Neuronal stem cell (in vitro differentiated cells): ENCODE measurements around the gene ADCY1.
A peak's percentile ranks its signal among the peaks of the same experiment; 100 is the strongest.

ENCODE experiments used
- DNase-seq: peaks from one replicate; pipeline ENCODE4 v3.0.0-alpha.2; 2013; ENCODE audit warnings: low spot score
- H2AFZ ChIP-seq: one replicate; pipeline ENCODE4 v1.6.1; 2013; ENCODE audit warnings: mild to moderate bottlenecking, low read length, inconsistent platforms
- H2AK5ac ChIP-seq: 2 replicates; pipeline ENCODE4 v1.6.1; 2013; ENCODE audit warnings: low read depth, mild to moderate bottlenecking, inconsistent platforms, low read length, moderate library complexity, mixed read lengths
- H2BK120ac ChIP-seq: 2 replicates; pipeline ENCODE4 v1.6.1; 2013; ENCODE audit warnings: low read depth, mild to moderate bottlenecking, inconsistent platforms, low read length, moderate library complexity, mixed read lengths
- H2BK12ac ChIP-seq: one replicate; pipeline ENCODE4 v1.6.1; 2013; ENCODE audit warnings: low read length, inconsistent platforms
- H2BK15ac ChIP-seq: 2 replicates; pipeline ENCODE4 v1.6.1; 2013; ENCODE audit warnings: mild to moderate bottlenecking, low read length, inconsistent platforms, mixed read lengths
- H2BK5ac ChIP-seq: one replicate; pipeline ENCODE4 v1.6.1; 2013; ENCODE audit warnings: inconsistent platforms, mild to moderate bottlenecking, low read length, moderate library complexity
- H3K14ac ChIP-seq: one replicate; pipeline ENCODE4 v1.6.1; 2013; ENCODE audit warnings: low read length, inconsistent platforms
- H3K18ac ChIP-seq: 2 replicates; pipeline ENCODE4 v1.6.1; 2013; ENCODE audit warnings: low read length, inconsistent platforms
- H3K23ac ChIP-seq: 2 replicates; pipeline ENCODE4 v1.6.1; 2013; ENCODE audit warnings: low read depth, mild to moderate bottlenecking, mixed read lengths, low read length, inconsistent platforms; ENCODE audit not compliant: poor library complexity
- H3K27ac ChIP-seq: replicated peaks from 3 replicates; pipeline ENCODE4 v1.5.1; 2013; ENCODE audit warnings: low read length, inconsistent platforms
- H3K27me3 ChIP-seq, 3 experiments: 2 replicates each; pipeline ENCODE4 v1.6.1; 2013; ENCODE audit warnings: low read length in 3 of 3, mild to moderate bottlenecking in 2 of 3, inconsistent platforms in 1 of 3, low read depth in 1 of 3, mixed read lengths in 1 of 3, moderate library complexity in 1 of 3; ENCODE audit not compliant: control insufficient read depth in 3 of 3, insufficient read depth in 3 of 3
- H3K36me3 ChIP-seq, 2 donors: replicated peaks in 1 of 2; 2 replicates each; pipeline ENCODE4 v1.6.1; 2013; ENCODE audit warnings: low read length in 2 of 2; ENCODE audit not compliant: control insufficient read depth in 2 of 2, insufficient read depth in 2 of 2
- H3K4ac ChIP-seq: 2 replicates; pipeline ENCODE4 v1.6.1; 2013; ENCODE audit warnings: inconsistent platforms, mild to moderate bottlenecking, low read length, moderate library complexity
- H3K4me1 ChIP-seq, 2 donors: 1 replicate in 1 of 2; 2 replicates in 1 of 2; pipeline ENCODE4 v1.6.1; 2013; ENCODE audit warnings: low read length in 2 of 2, low read depth in 1 of 2; ENCODE audit not compliant: control insufficient read depth in 2 of 2, insufficient read depth in 1 of 2
- H3K4me2 ChIP-seq: one replicate; pipeline ENCODE4 v1.6.1; 2013; ENCODE audit warnings: mild to moderate bottlenecking, low read length, inconsistent platforms; ENCODE audit not compliant: insufficient read depth, poor library complexity, severe bottlenecking
- H3K4me3 ChIP-seq, 2 donors: 2 replicates each; pipeline ENCODE4 v1.5.1; 2013; ENCODE audit warnings: low read length in 2 of 2, mild to moderate bottlenecking in 2 of 2, inconsistent platforms in 1 of 2, moderate library complexity in 1 of 2
- H3K79me1 ChIP-seq: one replicate; pipeline ENCODE4 v1.6.1; 2013; ENCODE audit warnings: low read depth, mild to moderate bottlenecking, inconsistent platforms, low read length, moderate library complexity
- H3K9ac ChIP-seq: one replicate; pipeline ENCODE4 v1.6.1; 2013; ENCODE audit warnings: mild to moderate bottlenecking, low read depth, low read length, inconsistent platforms; ENCODE audit not compliant: poor library complexity
- H3K9me3 ChIP-seq, 2 donors: replicated peaks in 1 of 2; 2 replicates each; pipeline versions ENCODE3 to v1.6.1; 2013; ENCODE audit warnings: low read length in 2 of 2, mild to moderate bottlenecking in 2 of 2, inconsistent platforms in 1 of 2, low read depth in 1 of 2, mixed read lengths in 1 of 2, moderate library complexity in 1 of 2; ENCODE audit not compliant: control insufficient read depth in 2 of 2, insufficient read depth in 1 of 2
- H4K8ac ChIP-seq: one replicate; pipeline ENCODE4 v1.6.1; 2013; ENCODE audit warnings: low read depth, mild to moderate bottlenecking, inconsistent platforms, low read length, moderate library complexity
- H4K91ac ChIP-seq: one replicate; pipeline ENCODE4 v1.6.1; 2013; ENCODE audit warnings: low read length, low read depth, mild to moderate bottlenecking, inconsistent platforms; ENCODE audit not compliant: poor library complexity
- WGBS, 2 donors: extraction: QIAGEN DNeasy Blood & Tissue Kit; methylation state at CpG; one replicate each; pipeline ENCODE4 v1.1.7; 2013; ENCODE audit warnings: missing lambda C conversion rate in 2 of 2, mixed read lengths in 1 of 2; ENCODE audit not compliant: insufficient read length in 2 of 2, insufficient replicate concordance in 1 of 2; ENCODE audit errors: extremely low coverage in 2 of 2; 5-methylcytosine and 5-hydroxymethylcytosine counted together

The ADCY1 gene

GRCh38 chr7:45597286-45597984 lies 23.3 kb downstream of the ADCY1 start:
- Histone ChIP-seq H3K79me1 (peaks cover 6% of the 10 kb centered on the region), H3K14ac (no peak overlapping the region), H4K8ac (no peak overlapping the region), H3K23ac (no peak overlapping the region), H2BK120ac (no peak overlapping the region), H2BK15ac (no peak overlapping the region), H2AK5ac (no peak overlapping the region), H2AFZ (no peak overlapping the region), H2BK5ac (no peak overlapping the region), H3K4ac (no peak overlapping the region), H3K36me3 (peaks cover 0 to 2% of the 10 kb centered on the region in 2 donors), H3K4me1 (peaks cover 3 to 9% of the 10 kb centered on the region in 2 donors), H3K27me3 (no peaks in the 10 kb centered on the region), H3K9ac (no peak overlapping the region), H3K4me3 (no peak overlapping the region), H3K4me2 (no peak overlapping the region), H2BK12ac (no peak overlapping the region), H3K27ac (no peak overlapping the region), H3K18ac (no peak overlapping the region), H3K9me3 (peaks cover 0 to 2% of the 10 kb centered on the region in 2 donors), H4K91ac (no peak overlapping the region)
- no peak for DNase-seq
- WGBS, 2 donors, result no CpG with 5 or more reads among the region's 9 CpGs

GRCh38 chr7:45598886-45599520 lies 24.8 kb downstream of the ADCY1 start:
- H3K4me3 ChIP-seq, result no peak overlapping the region
- no CpG with 5 or more reads among the region's 14 CpGs for WGBS, 2 donors
- no peak overlapping the region for H3K27ac ChIP-seq
- H3K27me3 ChIP-seq, result no peaks in the 10 kb centered on the region
- peaks cover 3% of the 10 kb centered on the region for H3K79me1 ChIP-seq
- H2AK5ac ChIP-seq, result no peak overlapping the region
- no peak overlapping the region for H2BK12ac ChIP-seq
- H3K4ac ChIP-seq, result no peak overlapping the region
- H3K23ac ChIP-seq, result no peak overlapping the region
- no peak for DNase-seq
- no peak overlapping the region for H3K18ac ChIP-seq
- H3K36me3 ChIP-seq, result no peaks in the 10 kb centered on the region
- H4K91ac ChIP-seq, result no peak overlapping the region
- H3K4me1 ChIP-seq, result peaks cover 3 to 9% of the 10 kb centered on the region in 2 donors
- no peak overlapping the region for H2AFZ ChIP-seq
- no peak overlapping the region for H4K8ac ChIP-seq
- no peak overlapping the region for H2BK15ac ChIP-seq
- peak overlapping the region; percentile 38 for H3K9ac ChIP-seq
- no peak overlapping the region for H2BK120ac ChIP-seq
- no peak overlapping the region for H2BK5ac ChIP-seq
- H3K9me3 ChIP-seq, result no peaks in the 10 kb centered on the region
- H3K4me2 ChIP-seq, result no peak overlapping the region
- H3K14ac ChIP-seq, result no peak overlapping the region

- Histone ChIP-seq H3K14ac (no peak overlapping the region), H3K18ac (peak overlapping the region; percentile 52), H3K27ac (no peak overlapping the region), H3K4me2 (no peak overlapping the region), H3K4ac (no peak overlapping the region), H3K36me3 (no peaks in the 10 kb centered on the region), H3K4me3 (no peak overlapping the region), H2BK15ac (no peak overlapping the region), H3K23ac (peak overlapping the region; percentile 85), H3K9me3 (no peaks in the 10 kb centered on the region), H4K91ac (no peak overlapping the region), H4K8ac (no peak overlapping the region), H2BK120ac (no peak overlapping the region), H2BK12ac (no peak overlapping the region), H2AFZ (no peak overlapping the region), H3K9ac (no peak overlapping the region), H2BK5ac (no peak overlapping the region), H3K79me1 (peaks cover 3% of the 10 kb centered on the region), H3K27me3 (no peaks in the 10 kb centered on the region), H3K4me1 (peaks cover 3 to 9% of the 10 kb centered on the region in 2 donors), H2AK5ac (no peak overlapping the region)
- no peak for DNase-seq
- no CpG with 5 or more reads among the region's 10 CpGs for WGBS, 2 donors
These were observed 25.9 kb downstream of the ADCY1 start for GRCh38 chr7:45599851-45600706.

- peak overlapping the region; percentile 82 for H3K14ac ChIP-seq
- H3K27me3 ChIP-seq, result no peaks in the 10 kb centered on the region
- no peak overlapping the region for H2AFZ ChIP-seq
- no peaks in the 10 kb centered on the region for H3K36me3 ChIP-seq
- H3K4ac ChIP-seq, result no peak overlapping the region
- no peak overlapping the region for H3K18ac ChIP-seq
- H3K4me3 ChIP-seq, result no peak overlapping the region
- no CpG with 5 or more reads among the region's 4 CpGs for WGBS, 2 donors
- DNase-seq, result no peak
- H3K4me1 ChIP-seq, result peaks cover 3 to 9% of the 10 kb centered on the region in 2 donors
- no peak overlapping the region for H4K8ac ChIP-seq
- H4K91ac ChIP-seq, result no peak overlapping the region
- H3K27ac ChIP-seq, result no peak overlapping the region
- H2BK120ac ChIP-seq, result no peak overlapping the region
- H2AK5ac ChIP-seq, result no peak overlapping the region
- no peaks in the 10 kb centered on the region for H3K9me3 ChIP-seq
- H3K79me1 ChIP-seq, result peaks cover 3% of the 10 kb centered on the region
- no peak overlapping the region for H3K9ac ChIP-seq
- no peak overlapping the region for H2BK5ac ChIP-seq
- H3K4me2 ChIP-seq, result no peak overlapping the region
- H2BK12ac ChIP-seq, result no peak overlapping the region
- no peak overlapping the region for H3K23ac ChIP-seq
- no peak overlapping the region for H2BK15ac ChIP-seq
These were observed 26.9 kb downstream of the ADCY1 start for GRCh38 chr7:45601094-45601493.
